GM18526 (cell line): ENCODE measurements around the gene LIPE.

Source experiments
- POLR2A ChIP-seq: IDR thresholded peaks from 3 replicates; pipeline ENCODE4 v1.6.1; 2011; ENCODE audit not compliant: insufficient read length; ENCODE audit errors: extremely low read depth

Gene LIPE, protein sequence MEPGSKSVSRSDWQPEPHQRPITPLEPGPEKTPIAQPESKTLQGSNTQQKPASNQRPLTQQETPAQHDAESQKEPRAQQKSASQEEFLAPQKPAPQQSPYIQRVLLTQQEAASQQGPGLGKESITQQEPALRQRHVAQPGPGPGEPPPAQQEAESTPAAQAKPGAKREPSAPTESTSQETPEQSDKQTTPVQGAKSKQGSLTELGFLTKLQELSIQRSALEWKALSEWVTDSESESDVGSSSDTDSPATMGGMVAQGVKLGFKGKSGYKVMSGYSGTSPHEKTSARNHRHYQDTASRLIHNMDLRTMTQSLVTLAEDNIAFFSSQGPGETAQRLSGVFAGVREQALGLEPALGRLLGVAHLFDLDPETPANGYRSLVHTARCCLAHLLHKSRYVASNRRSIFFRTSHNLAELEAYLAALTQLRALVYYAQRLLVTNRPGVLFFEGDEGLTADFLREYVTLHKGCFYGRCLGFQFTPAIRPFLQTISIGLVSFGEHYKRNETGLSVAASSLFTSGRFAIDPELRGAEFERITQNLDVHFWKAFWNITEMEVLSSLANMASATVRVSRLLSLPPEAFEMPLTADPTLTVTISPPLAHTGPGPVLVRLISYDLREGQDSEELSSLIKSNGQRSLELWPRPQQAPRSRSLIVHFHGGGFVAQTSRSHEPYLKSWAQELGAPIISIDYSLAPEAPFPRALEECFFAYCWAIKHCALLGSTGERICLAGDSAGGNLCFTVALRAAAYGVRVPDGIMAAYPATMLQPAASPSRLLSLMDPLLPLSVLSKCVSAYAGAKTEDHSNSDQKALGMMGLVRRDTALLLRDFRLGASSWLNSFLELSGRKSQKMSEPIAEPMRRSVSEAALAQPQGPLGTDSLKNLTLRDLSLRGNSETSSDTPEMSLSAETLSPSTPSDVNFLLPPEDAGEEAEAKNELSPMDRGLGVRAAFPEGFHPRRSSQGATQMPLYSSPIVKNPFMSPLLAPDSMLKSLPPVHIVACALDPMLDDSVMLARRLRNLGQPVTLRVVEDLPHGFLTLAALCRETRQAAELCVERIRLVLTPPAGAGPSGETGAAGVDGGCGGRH

DNA sequence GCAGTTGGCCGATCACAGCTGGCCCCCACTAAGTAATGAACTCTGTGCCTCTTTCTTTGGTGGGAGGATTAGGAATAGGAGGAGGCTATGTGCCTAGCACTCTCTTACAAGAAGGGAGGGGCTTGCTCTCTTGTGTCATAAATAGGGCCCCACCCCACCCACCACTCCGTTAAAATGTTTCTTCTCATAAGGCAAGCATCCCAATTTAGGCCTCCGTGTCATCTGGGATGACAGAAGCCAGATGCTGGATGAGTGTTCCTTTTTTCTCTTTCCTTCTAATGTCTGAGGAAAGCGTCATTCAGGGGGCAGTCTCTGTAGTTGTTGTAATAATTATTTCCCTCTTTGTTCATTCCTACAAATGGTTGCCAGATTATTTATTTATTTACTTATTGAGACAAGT, at the start of gene LIPE:
Gene LIPE, minus strand, starts transcription at position 76 of the 400 bp plus-strand sequence. CDS start 239 bp downstream, outside the sequence.
- no peak for TF ChIP-seq POLR2A

DNA sequence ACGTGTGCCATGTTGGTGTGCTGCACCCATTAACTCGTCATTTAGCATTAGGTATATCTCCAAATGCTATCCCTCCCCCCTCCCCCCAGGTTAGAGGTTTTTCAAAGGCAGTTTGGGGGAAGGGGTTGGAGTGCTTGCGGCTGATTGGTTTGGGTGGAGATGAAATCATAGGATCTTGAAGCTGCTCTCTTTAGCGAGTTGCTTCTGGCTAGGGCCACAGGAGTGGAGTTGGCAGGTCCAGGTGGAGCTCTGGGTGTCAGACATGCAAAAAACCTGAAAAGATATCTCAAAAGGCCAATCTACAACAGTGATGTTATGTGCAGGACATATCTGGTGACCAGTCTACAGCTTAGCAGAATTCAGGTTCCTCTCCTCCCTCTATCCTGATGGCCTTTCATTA, 48.2 kb upstream of the LIPE start:
- no peak for TF ChIP-seq POLR2A

DNA sequence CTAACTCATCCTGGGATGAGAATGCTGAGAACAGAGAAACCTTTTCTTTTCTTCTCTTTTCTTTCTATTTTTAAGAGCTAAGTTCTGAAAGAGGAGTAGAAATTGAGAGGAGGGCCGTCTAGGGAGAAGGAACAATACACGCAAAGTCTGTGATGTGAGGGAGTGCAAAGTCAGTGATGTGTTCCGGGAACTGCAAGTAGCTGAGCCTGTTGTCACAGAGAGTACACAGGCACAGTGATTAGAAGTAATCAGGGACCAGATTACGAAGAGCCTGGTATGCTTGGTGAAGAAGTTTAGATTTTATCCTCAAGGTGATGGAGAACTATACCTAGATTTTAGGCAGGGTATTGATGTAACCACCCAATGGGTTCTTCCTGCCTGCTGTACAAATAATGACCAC, 47.6 kb upstream of the LIPE start:
- TF ChIP-seq POLR2A, result no peak

GRCh38 chr19:42473686-42474085, 46.5 kb upstream of the LIPE start:
- no peak for TF ChIP-seq POLR2A

GRCh38 chr19:42472402-42473147, 45.4 kb upstream of the LIPE start:
- TF ChIP-seq POLR2A, result no peak

- no peak for TF ChIP-seq POLR2A
Observed at GRCh38 chr19:42471554-42472249, 44.5 kb upstream of the LIPE start.

DNA sequence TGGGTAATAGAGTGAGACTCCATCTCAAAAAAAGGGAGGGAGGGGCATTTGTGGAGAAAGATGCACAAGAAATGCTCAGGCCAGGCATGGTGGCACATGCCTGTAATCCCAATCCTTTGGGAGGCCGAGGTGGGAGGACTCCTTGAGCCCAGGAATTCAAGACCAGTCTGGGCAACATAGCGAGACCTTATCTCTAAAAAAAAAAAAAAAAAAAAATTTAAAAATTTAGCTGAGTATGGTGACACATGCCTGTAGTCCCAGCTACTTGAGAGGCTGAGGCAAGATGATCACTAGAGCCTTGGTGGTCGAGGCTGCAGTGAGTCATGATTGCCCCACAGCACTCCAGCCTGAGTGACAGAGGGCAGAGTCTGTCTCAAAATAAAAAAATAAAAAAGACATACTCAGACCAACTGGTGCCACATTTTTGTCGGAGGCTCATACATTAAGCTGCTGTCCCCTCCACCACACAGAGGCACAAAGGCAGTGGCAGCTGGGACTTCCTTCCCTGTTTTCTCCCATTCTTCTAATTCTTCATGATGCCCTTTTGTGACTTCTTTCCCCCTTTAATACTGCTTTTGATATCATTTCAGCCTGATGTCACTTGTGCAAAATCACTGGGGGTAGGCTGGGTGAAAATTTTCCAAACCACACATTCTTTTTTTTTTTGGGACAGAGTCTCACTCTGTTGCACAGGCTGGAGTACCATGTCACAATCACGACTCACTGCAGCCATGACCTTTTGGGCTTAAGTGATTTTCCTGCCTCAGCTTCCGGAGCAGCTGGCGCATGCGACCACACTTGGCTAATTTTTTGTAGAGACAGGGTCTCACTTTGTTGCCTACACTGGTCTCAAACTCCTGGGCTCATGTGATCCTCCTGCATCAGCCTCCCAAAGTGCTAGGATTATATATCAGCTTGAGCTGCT, 42.4 kb upstream of the LIPE start:
- TF ChIP-seq POLR2A, result no peak

GRCh38 chr19:42468273-42468796, 41.1 kb upstream of the LIPE start:
- TF ChIP-seq POLR2A, result no peak

- TF ChIP-seq POLR2A, result no peak
Observed at GRCh38 chr19:42467183-42467760, 40.1 kb upstream of the LIPE start.

GRCh38 chr19:42466521-42467182, 39.5 kb upstream of the LIPE start:
- TF ChIP-seq POLR2A, result no peak

DNA sequence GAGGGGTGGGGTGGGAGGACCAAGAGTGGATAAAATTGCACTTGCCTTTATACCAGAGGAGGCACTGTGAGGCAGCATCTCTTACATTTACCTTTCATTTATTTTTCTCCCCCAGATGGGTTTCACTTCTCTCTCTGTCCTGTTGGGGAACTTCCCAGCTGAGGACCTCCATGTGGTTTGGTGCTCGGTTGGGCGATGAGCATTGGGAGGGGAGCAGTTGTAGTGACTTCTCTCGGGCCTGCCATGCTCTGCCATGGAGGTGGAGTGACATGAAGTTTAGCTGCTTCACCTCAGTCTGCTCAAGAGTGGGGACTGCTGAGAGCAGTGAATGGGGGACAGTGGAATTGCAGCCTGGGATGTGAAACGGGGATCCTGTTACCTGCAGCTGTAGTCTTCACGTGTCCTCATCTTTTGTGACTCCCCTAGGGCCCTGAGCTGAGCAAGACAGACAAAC, 38.7 kb upstream of the LIPE start:
- no peak for TF ChIP-seq POLR2A

GRCh38 chr19:42461700-42462324, 34.6 kb upstream of the LIPE start:
- TF ChIP-seq POLR2A, result no peak

DNA sequence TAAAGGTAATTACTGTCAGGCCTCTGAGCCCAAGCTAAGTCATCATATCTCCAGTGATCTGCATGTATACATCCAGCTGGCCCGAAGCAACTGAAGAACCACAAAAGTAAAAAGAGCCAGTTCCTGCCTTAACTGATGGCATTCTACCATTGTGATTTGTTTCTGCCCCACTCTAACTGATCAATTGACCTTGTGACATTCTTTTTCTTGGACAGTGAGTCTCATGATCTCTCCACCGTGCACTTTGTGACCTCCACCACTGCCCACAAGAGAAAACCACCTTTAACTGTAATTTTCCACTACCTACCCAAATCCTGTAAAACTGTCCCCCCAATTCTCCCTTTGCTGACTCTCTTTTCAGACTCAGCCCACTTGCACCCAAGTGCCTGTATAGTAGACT, 32.7 kb upstream of the LIPE start:
- no peak for TF ChIP-seq POLR2A
